H1 (cell line): Measurements from ENCODE around the gene YIPF1. TPM values are rescaled to one million over a fixed set of nuclear protein-coding genes. Genes with fewer than 3 reads are reported as not detected.

Source experiments
- CTCF ChIA-PET: fragments of 300-600 bp; sonication (Branson Sonifier 250); formaldehyde crosslinking; loops from one replicate; lab custom pipeline; 2021; ENCODE audit not compliant: partially characterized antibody; lab: Charles Lee
- POLR2A ChIA-PET: fragments of 300-600 bp; sonication (Branson Sonifier 250); formaldehyde crosslinking; loops from one replicate; lab custom pipeline; 2021; ENCODE audit warnings: inconsistent platforms; ENCODE audit not compliant: partially characterized antibody; lab: Charles Lee
- DNase-seq, 2 experiments: peaks; one replicate each; pipeline versions ENCODE4 v3.0.0 to v3.0.0-alpha.2; 2010 to 2022; ENCODE audit warnings: low spot score in 2 of 2, low read depth in 1 of 2, mixed read lengths in 1 of 2
- FAIRE-seq: peaks from 2 replicates; lab custom pipeline; 2011; peaks lifted over from hg19 to GRCh38; lab: Jason Lieb, UNC
- H2AFZ ChIP-seq: 2 replicates; pipeline ENCODE4 v1.8.1; 2012; ENCODE audit warnings: low read length, inconsistent platforms
- H2AK5ac ChIP-seq: 2 replicates; pipeline ENCODE4 v1.6.1; 2013; ENCODE audit warnings: low read depth, low read length
- H2BK120ac ChIP-seq: replicated peaks from 2 replicates; pipeline ENCODE3; 2013; ENCODE audit warnings: low read depth, low read length, inconsistent platforms
- H2BK12ac ChIP-seq: 2 replicates; pipeline ENCODE4 v1.6.1; 2013; ENCODE audit warnings: low read depth, low read length
- H2BK15ac ChIP-seq: 2 replicates; pipeline ENCODE4 v1.6.1; 2013; ENCODE audit warnings: low read length
- H2BK20ac ChIP-seq: 2 replicates; pipeline ENCODE4 v1.6.1; 2013; ENCODE audit warnings: low read length
- H2BK5ac ChIP-seq: 2 replicates; pipeline ENCODE4 v1.6.1; 2013; ENCODE audit warnings: low read depth, low read length
- H3K14ac ChIP-seq: 2 replicates; pipeline ENCODE4 v1.6.1; 2013; ENCODE audit warnings: inconsistent platforms; ENCODE audit not compliant: insufficient read length
- H3K18ac ChIP-seq: 2 replicates; pipeline ENCODE4 v1.6.1; 2013; ENCODE audit warnings: low read length; ENCODE audit errors: extremely low read depth
- H3K23ac ChIP-seq: 2 replicates; pipeline ENCODE4 v1.6.1; 2013; ENCODE audit warnings: inconsistent platforms; ENCODE audit not compliant: insufficient read length
- H3K23me2 ChIP-seq: 2 replicates; pipeline ENCODE4 v1.6.1; 2013; ENCODE audit warnings: low read depth, low read length
- H3K27ac ChIP-seq: 2 replicates; pipeline ENCODE4 v1.6.1; 2011; ENCODE audit warnings: low read depth, low read length, inconsistent platforms
- H3K27me3 ChIP-seq, 4 experiments: replicated peaks in 1 of 4; 1 replicate in 1 of 4; 2 replicates in 3 of 4; pipeline versions ENCODE4 v1.6.1 to v1.8.1; 2011 to 2013; ENCODE audit warnings: low read length in 3 of 4, mild to moderate bottlenecking in 3 of 4, inconsistent platforms in 2 of 4, mixed read lengths in 2 of 4, moderate library complexity in 1 of 4; ENCODE audit not compliant: control insufficient read depth in 3 of 4, insufficient read depth in 3 of 4; ENCODE audit errors: extremely low read depth in 1 of 4
- H3K36me3 ChIP-seq, 4 experiments: 2 replicates each; pipeline versions ENCODE4 v1.6.1 to v1.8.1; 2011 to 2013; ENCODE audit warnings: mild to moderate bottlenecking in 4 of 4, low read length in 3 of 4, moderate library complexity in 2 of 4, control low read depth in 1 of 4, inconsistent platforms in 1 of 4; ENCODE audit not compliant: insufficient read depth in 4 of 4, control insufficient read depth in 2 of 4
- H3K4ac ChIP-seq: replicated peaks from 2 replicates; pipeline ENCODE3; 2013; ENCODE audit warnings: low read length, low read depth, mixed read lengths, inconsistent platforms; ENCODE audit not compliant: insufficient read length
- H3K4me1 ChIP-seq, 4 experiments: replicated peaks in 1 of 4; 1 replicate in 1 of 4; 2 replicates in 3 of 4; pipeline versions ENCODE4 v1.6.1 to v1.8.1; 2011 to 2013; ENCODE audit warnings: low read length in 3 of 4, inconsistent platforms in 2 of 4, mixed read lengths in 1 of 4; ENCODE audit not compliant: insufficient read depth in 4 of 4, control insufficient read depth in 3 of 4
- H3K4me2 ChIP-seq, 2 experiments: 2 replicates each; pipeline versions ENCODE4 v1.6.1 to v1.8.1; 2011 to 2013; ENCODE audit warnings: low read depth in 2 of 2, low read length in 2 of 2, control low read depth in 1 of 2, inconsistent platforms in 1 of 2, mild to moderate bottlenecking in 1 of 2; ENCODE audit not compliant: insufficient read depth in 1 of 2
- H3K4me3 ChIP-seq, 4 experiments: fragments of 200-600, 300-600 bp in 1 of 4; sonication (generic), shearing (Covaris generic), sonication (Bioruptor Twin) in 1 of 4; 2 replicates each; pipeline versions ENCODE4 v1.5.1 to v1.8.1; 2011 to 2016; ENCODE audit warnings: low read length in 4 of 4, low read depth in 3 of 4, control low read depth in 2 of 4, inconsistent platforms in 2 of 4, mild to moderate bottlenecking in 2 of 4, mixed read lengths in 1 of 4, moderate library complexity in 1 of 4; ENCODE audit not compliant: insufficient read depth in 2 of 4; ENCODE audit errors: extremely low read depth in 1 of 4
- H3K56ac ChIP-seq: replicated peaks from 2 replicates; pipeline ENCODE3; 2013; ENCODE audit warnings: low read depth, mild to moderate bottlenecking, mixed read lengths, low read length, inconsistent platforms; ENCODE audit not compliant: insufficient read length
- H3K79me1 ChIP-seq: 2 replicates; pipeline ENCODE4 v1.6.1; 2013; ENCODE audit warnings: low read depth, low read length, control low read depth
- H3K79me2 ChIP-seq, 2 experiments: 2 replicates each; pipeline versions ENCODE4 v1.6.1 to v1.8.1; 2012 to 2013; ENCODE audit warnings: low read length in 2 of 2, mild to moderate bottlenecking in 2 of 2, inconsistent platforms in 1 of 2; ENCODE audit not compliant: insufficient read depth in 2 of 2, control insufficient read depth in 1 of 2
- H3K9ac ChIP-seq, 4 experiments: replicated peaks in 1 of 4; 1 replicate in 1 of 4; 2 replicates in 3 of 4; pipeline versions ENCODE4 v1.6.1 to v1.8.1; 2011 to 2013; ENCODE audit warnings: low read depth in 3 of 4, low read length in 3 of 4, control low read depth in 2 of 4, mild to moderate bottlenecking in 2 of 4, moderate library complexity in 2 of 4, inconsistent platforms in 1 of 4; ENCODE audit errors: extremely low read depth in 1 of 4
- H3K9me3 ChIP-seq, 2 experiments: 2 replicates each; pipeline versions ENCODE4 v1.6.1 to v1.8.1; 2012 to 2013; ENCODE audit warnings: mild to moderate bottlenecking in 2 of 2, moderate library complexity in 2 of 2, control low read depth in 1 of 2, inconsistent platforms in 1 of 2, low read depth in 1 of 2, low read length in 1 of 2, mixed read lengths in 1 of 2; ENCODE audit not compliant: insufficient read depth in 2 of 2
- H4K20me1 ChIP-seq, 2 experiments: replicated peaks in 1 of 2; 2 replicates each; pipeline versions ENCODE3 to v1.8.1; 2011 to 2013; ENCODE audit warnings: inconsistent platforms in 2 of 2, low read length in 2 of 2, mild to moderate bottlenecking in 1 of 2; ENCODE audit not compliant: insufficient read depth in 2 of 2, control insufficient read depth in 1 of 2
- H4K5ac ChIP-seq: 2 replicates; pipeline ENCODE4 v1.6.1; 2013; ENCODE audit warnings: low read length, low read depth, mixed read lengths, inconsistent platforms; ENCODE audit not compliant: insufficient read length
- H4K8ac ChIP-seq: 2 replicates; pipeline ENCODE4 v1.8.0; 2013; ENCODE audit warnings: mild to moderate bottlenecking, moderate library complexity, low read length, inconsistent platforms; ENCODE audit not compliant: insufficient read depth; ENCODE audit errors: extremely low read depth
- H4K91ac ChIP-seq: replicated peaks from 2 replicates; pipeline ENCODE3; 2013; ENCODE audit warnings: low read length, mixed read lengths, inconsistent platforms; ENCODE audit not compliant: insufficient read length
- CREB1 ChIP-seq: IDR thresholded peaks from 2 replicates; pipeline ENCODE4 v1.6.1; 2012; ENCODE audit warnings: inconsistent platforms
- CTBP2 ChIP-seq: IDR thresholded peaks from 2 replicates; pipeline ENCODE4 v1.7.0; 2011; ENCODE audit warnings: borderline replicate concordance, mild to moderate bottlenecking, moderate library complexity, mixed read lengths, low read length; ENCODE audit not compliant: insufficient read depth, insufficient read length
- GABPA ChIP-seq: IDR thresholded peaks from 2 replicates; pipeline ENCODE4 v1.6.1; 2011; ENCODE audit warnings: mild to moderate bottlenecking, low read length, moderate library complexity, borderline replicate concordance; ENCODE audit not compliant: insufficient read depth
- HDAC6 ChIP-seq: IDR thresholded peaks from one replicate; pipeline ENCODE4 v1.7.1; 2012; ENCODE audit warnings: low read depth, mild to moderate bottlenecking, inconsistent platforms, low read length, moderate library complexity
- RFX5 ChIP-seq: IDR thresholded peaks from 2 replicates; pipeline ENCODE4 v1.6.1; 2011; ENCODE audit warnings: low read depth, low read length, improper control_type of control experiment, borderline replicate concordance
- SIRT6 ChIP-seq: IDR thresholded peaks from one replicate; pipeline ENCODE4 v1.7.1; 2012; ENCODE audit warnings: low read length, inconsistent platforms
- TCF12 ChIP-seq: IDR thresholded peaks from 2 replicates; pipeline ENCODE4 v1.6.1; 2011; ENCODE audit warnings: low read depth, mild to moderate bottlenecking, low read length
- WGBS, 2 experiments: shearing (Covaris generic) in 1 of 2; methylation state at CpG; one replicate each; pipeline versions ENCODE4 v1.1.6 to v1.1.7; 2013 to 2015; ENCODE audit warnings: low lambda C conversion rate in 2 of 2, mixed read lengths in 2 of 2, inconsistent platforms in 1 of 2, low coverage in 1 of 2, missing lambda C conversion rate in 1 of 2; ENCODE audit not compliant: insufficient replicate concordance in 2 of 2, insufficient coverage in 1 of 2, insufficient read length in 1 of 2; ENCODE audit errors: extremely low coverage in 1 of 2, missing lambda C conversion rate in 1 of 2; 5-methylcytosine and 5-hydroxymethylcytosine counted together
- polyA plus RNA-seq, 7 experiments: library from polyadenylated mRNA; depleted of rRNA in 3 of 7; stranded (reverse) in 5 of 7; unstranded in 2 of 7; fragments of >200 nt in 5 of 7; fragments of 200-250 nt in 2 of 7; gene quantifications; 1 replicate in 5 of 7; 2 replicates in 1 of 7; 4 replicates in 1 of 7; pipeline versions ENCODE4 v1.2.1 to v1.2.3, GENCODE V29; 2011 to 2013; ENCODE audit warnings: missing spikeins in 2 of 7, mixed read lengths in 2 of 7
- total RNA-seq: library from RNA; stranded (reverse); fragmentation: NEBNext Ultra II Directional; extraction: Animal tissue kit (Norgen Biotek cat#: 25700); gene quantifications from 2 replicates; pipeline ENCODE4 v1.2.1, GENCODE V29; 2021

The YIPF1 gene
- total and polyA plus RNA-seq, 2 of the 8 experiments (the other 6 are each of a cell fraction or from before 2014, with no cell fraction given) = 31.8 to 53.7 TPM

DNA sequence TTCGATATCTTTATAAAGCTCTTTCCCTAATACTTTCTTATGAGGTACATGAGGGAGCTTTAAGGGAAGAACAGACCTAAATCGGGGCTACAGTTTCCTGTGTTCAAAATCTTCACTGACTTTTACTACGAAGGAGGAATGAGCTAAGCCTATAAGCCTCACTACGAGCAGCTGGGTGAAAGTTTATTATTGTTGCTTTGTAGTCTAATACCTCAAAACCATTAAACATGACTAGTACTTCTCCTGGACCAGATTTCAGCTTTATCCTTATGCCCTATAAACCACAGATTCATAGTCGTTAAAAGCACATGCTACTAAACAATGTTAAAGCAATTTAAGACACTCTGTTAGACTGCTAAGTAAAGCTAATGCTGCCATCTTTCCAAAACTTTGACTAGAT, 81.7 kb downstream of the YIPF1 start:
- peaks cover 3 to 52% (median 17%) of the 10 kb centered on the region in 4 experiments; a peak in 7 of 8 replicates for H3K36me3 ChIP-seq
- no peaks in the 10 kb centered on the region for H3K23me2 ChIP-seq
- no peak overlapping the region for H3K4me2 ChIP-seq
- 94% methylated on average over 5 of the region's 5 CpGs; no CpG with 5 or more reads in 1 of the 2 experiments for WGBS, 2 experiments
- H2AK5ac ChIP-seq = no peak overlapping the region
- H3K18ac ChIP-seq = no peak overlapping the region
- H3K9me3 ChIP-seq = no peaks in the 10 kb centered on the region
- no peak overlapping the region for H2BK20ac ChIP-seq
- H2BK15ac ChIP-seq = no peak overlapping the region
- TF ChIP-seq RFX5 (no peak), SIRT6 (no peak), GABPA (no peak), TCF12 (no peak), HDAC6 (no peak), CTBP2 (no peak), CREB1 (no peak)
- no peaks in the 10 kb centered on the region for H4K20me1 ChIP-seq
- no peak overlapping the region for H2AFZ ChIP-seq
- H3K9ac ChIP-seq = no peak overlapping the region
- no peak overlapping the region for H3K56ac ChIP-seq
- no peak overlapping the region for H3K27ac ChIP-seq
- POLR2A ChIA-PET = interaction anchor here (0.6 to 1.3 kb wide), 2 partner anchors 11 to 15 kb away, joined by 3 to 5 read pairs; no protein-coding TSS in a partner anchor
- H3K4ac ChIP-seq = no peak overlapping the region
- H4K8ac ChIP-seq = no peak overlapping the region
- H3K14ac ChIP-seq = no peak overlapping the region
- H4K5ac ChIP-seq = no peak overlapping the region
- no peaks in the 10 kb centered on the region; the same call in 1 of the 2 replicates for H3K79me1 ChIP-seq
- no peak for DNase-seq
- no peak overlapping the region for H3K4me3 ChIP-seq
- no peak overlapping the region for H2BK120ac ChIP-seq
- no peak overlapping the region for H2BK5ac ChIP-seq
- H3K4me1 ChIP-seq = no peaks in the 10 kb centered on the region; a peak in 1 of 7 replicates
- H3K23ac ChIP-seq = no peak overlapping the region
- H4K91ac ChIP-seq = no peak overlapping the region
- CTCF ChIA-PET = interaction anchor here (0.8 to 0.9 kb wide), 2 partner anchors 15 to 20 kb away, joined by 3 read pairs; no protein-coding TSS in a partner anchor
- no peak for FAIRE-seq
- no peak overlapping the region for H2BK12ac ChIP-seq
- peaks cover 0 to 6% of the 10 kb centered on the region in 2 experiments; a peak in 2 of 4 replicates for H3K79me2 ChIP-seq
- H3K27me3 ChIP-seq = no peaks in the 10 kb centered on the region
